Measurements from ENCODE around the gene DLX1.

DLX1 gene

DNA sequence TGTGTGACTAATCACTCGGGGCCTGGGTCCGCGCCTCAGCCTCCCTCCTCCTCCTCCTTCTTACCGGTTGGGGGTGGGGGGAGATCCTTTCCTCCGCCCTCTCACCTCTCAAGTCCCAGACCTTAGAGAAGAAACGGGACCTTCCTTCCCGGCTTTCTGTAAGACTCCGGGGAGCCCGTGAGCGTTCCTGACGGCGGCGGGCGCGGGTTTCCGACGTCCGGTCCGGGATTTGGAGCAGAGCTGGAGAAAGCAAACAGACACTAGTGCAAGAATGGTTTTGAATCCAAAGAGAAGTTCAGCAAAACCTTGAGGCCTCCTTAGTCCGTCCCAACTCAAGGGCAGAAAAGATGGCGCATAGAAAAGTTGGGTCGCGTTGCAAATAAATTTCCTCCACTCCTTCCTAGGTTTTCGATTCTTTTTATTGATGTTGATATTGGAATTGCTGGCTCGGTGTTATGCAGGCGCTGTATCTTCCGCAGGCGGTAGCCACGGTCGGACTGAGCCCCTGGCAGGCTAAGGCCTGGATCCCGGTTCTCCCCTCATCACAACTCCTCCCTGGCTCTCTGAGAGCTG lies 2.0 kb downstream of the DLX1 start:
- Mint-ChIP-seq H3K27ac (peak overlapping the region; percentile 82), H3K4me3 (peak overlapping the region; percentile 49), H3K9me3 (no peaks in the 10 kb centered on the region), H3K4me1 (peaks cover 63% of the 10 kb centered on the region), H3K36me3 (peaks cover 9% of the 10 kb centered on the region), H3K27me3 (peaks cover 97% of the 10 kb centered on the region)
- CTCF ChIA-PET, result interaction anchor here (0.9 to 1.0 kb wide), 2 partner anchors 10 to 19 kb away, joined by 3 read pairs; no protein-coding TSS in a partner anchor
- DNase-seq, result no peak

DNA sequence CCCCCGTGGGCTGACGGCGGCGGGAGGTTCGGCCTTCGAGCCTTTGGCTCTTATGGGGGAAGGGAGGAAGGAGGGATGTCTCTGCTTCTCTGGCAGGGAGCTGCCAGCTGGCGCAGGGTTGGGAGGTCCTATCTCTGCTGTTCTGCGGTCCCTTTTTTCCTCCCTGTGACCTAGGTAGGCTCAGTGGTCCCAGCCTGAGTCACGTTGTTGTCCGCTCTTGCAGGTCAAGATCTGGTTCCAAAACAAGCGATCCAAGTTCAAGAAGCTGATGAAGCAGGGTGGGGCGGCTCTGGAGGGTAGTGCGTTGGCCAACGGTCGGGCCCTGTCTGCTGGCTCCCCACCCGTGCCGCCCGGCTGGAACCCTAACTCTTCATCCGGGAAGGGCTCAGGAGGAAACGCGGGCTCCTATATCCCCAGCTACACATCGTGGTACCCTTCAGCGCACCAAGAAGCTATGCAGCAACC lies 2.5 kb downstream of the DLX1 start:
- H3K9me3 Mint-ChIP-seq, result no peaks in the 10 kb centered on the region

DNA sequence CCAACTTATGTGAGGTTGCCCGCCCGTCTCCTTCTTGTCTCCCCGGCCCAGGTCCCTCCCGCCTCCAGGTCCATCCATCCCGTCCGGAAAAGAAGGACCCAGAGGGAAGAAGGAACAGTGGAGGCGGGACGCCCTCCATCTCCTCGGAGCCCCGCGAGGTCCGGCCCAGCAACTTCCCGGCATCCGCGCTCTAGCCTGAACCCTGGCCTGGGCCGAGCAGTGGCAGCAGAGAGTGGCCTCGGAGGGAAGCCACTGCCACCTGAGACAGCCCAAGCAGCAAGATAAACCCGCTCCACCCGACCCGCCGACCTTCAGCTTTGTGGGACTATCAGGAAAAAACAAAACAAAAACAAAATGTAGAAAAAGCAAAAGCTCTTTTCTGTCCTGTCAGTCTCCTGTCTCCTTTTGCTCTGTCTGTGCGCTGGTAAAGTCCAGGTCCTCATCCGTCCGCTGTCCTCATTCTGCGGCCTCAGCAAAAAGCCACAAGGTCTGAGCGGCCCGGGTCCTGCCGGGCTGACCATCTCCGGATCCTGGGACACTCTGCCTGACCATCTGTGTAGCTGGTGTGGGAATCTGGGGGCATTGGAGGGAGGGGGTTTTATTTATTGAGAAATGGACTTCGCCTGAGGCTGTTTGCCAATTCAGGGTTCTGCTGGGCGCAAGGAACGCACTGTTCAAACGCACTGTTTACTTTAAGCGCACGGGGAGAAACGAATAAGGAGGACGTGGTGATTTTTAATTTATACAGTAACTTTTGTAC lies 3.1 kb downstream of the DLX1 start:
- Mint-ChIP-seq H3K27ac (peak overlapping the region; percentile 86), H3K4me3 (peak overlapping the region; percentile 49)

More for the DNA sequence above, 2.5 kb downstream of the DLX1 start:
- peak; percentile 20 for DNase-seq
- Mint-ChIP-seq H3K27ac (peak overlapping the region; percentile 82), H3K27me3 (peaks cover 97% of the 10 kb centered on the region), H3K4me1 (peaks cover 58% of the 10 kb centered on the region), H3K36me3 (peaks cover 9% of the 10 kb centered on the region), H3K4me3 (peak overlapping the region; percentile 49)
- CTCF ChIA-PET, result interaction anchor here (0.9 kb wide), 1 partner anchor 19 kb away, joined by 3 read pairs; no protein-coding TSS in a partner anchor

DNA sequence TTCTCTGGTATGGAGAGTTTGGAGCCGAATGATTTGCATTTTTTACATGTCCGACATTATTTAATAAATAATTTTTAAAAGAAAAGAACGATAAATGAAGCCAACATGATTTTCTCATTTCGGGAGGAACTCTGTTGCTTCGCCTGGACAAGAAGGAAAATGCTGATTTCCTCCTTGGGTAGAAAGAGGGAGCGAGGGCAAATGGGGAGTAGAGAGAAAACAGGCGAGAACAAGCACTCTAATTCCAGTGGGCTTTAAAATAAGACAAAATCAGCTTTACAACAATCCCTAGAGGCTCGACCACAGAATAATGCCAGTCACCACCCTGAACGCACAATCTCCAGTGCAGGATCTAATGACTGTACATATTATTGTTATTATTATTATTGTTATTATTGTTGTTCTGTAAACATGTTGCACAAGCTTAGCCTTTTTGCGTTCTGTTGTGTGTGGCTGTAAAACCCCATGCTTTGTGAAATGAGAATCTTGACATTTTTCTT lies 3.7 kb downstream of the DLX1 start:
- H3K4me1 Mint-ChIP-seq, result peaks cover 54% of the 10 kb centered on the region

More for the DNA sequence above, 3.1 kb downstream of the DLX1 start:
- H3K9me3 Mint-ChIP-seq, result no peaks in the 10 kb centered on the region
- CTCF ChIA-PET, result interaction anchor here (0.9 kb wide), 1 partner anchor 18 kb away, joined by 3 read pairs; no protein-coding TSS in a partner anchor
- peaks cover 97% of the 10 kb centered on the region for H3K27me3 Mint-ChIP-seq
- peak; percentile 22 for DNase-seq
- peaks cover 56% of the 10 kb centered on the region for H3K4me1 Mint-ChIP-seq
- H3K36me3 Mint-ChIP-seq, result peaks cover 9% of the 10 kb centered on the region

DNA sequence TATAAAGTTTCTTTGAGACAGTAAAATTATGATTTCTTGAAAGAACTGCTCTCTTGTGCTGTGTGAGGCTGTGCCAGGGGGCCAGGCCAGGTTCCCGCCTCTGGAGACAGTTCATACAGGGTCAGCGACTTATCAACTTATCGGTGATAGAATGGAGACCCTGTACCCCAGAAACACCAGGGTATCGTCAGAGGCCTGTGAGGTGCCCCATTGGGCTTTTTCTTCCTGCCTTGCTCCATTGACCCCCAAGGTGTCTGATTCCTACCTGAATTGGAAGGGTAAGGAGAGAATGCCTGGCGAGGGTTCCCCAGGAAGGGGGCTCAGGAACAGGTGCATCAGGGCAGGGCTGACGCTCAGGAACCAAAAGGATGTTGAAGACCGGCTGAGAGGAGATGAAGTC lies 4.3 kb downstream of the DLX1 start:
- CTCF ChIA-PET, result interaction anchor here (2.5 kb wide), 1 partner anchor 14 kb away, joined by 11 read pairs; no protein-coding TSS in a partner anchor
- DNase-seq, result no peak
- peak overlapping the region; percentile 62 for H3K27ac Mint-ChIP-seq
- no peaks in the 10 kb centered on the region for H3K9me3 Mint-ChIP-seq
- H3K4me3 Mint-ChIP-seq, result no peak overlapping the region
- peaks cover 51% of the 10 kb centered on the region for H3K4me1 Mint-ChIP-seq
- peaks cover 7% of the 10 kb centered on the region for H3K36me3 Mint-ChIP-seq
- H3K27me3 Mint-ChIP-seq, result peaks cover 97% of the 10 kb centered on the region

More for the DNA sequence above, 3.7 kb downstream of the DLX1 start:
- peaks cover 9% of the 10 kb centered on the region for H3K36me3 Mint-ChIP-seq
- no peaks in the 10 kb centered on the region for H3K9me3 Mint-ChIP-seq
- CTCF ChIA-PET, result no interaction called here
- peaks cover 97% of the 10 kb centered on the region for H3K27me3 Mint-ChIP-seq
- no peak overlapping the region for H3K4me3 Mint-ChIP-seq
- DNase-seq, result no peak
- H3K27ac Mint-ChIP-seq, result no peak overlapping the region

DNA sequence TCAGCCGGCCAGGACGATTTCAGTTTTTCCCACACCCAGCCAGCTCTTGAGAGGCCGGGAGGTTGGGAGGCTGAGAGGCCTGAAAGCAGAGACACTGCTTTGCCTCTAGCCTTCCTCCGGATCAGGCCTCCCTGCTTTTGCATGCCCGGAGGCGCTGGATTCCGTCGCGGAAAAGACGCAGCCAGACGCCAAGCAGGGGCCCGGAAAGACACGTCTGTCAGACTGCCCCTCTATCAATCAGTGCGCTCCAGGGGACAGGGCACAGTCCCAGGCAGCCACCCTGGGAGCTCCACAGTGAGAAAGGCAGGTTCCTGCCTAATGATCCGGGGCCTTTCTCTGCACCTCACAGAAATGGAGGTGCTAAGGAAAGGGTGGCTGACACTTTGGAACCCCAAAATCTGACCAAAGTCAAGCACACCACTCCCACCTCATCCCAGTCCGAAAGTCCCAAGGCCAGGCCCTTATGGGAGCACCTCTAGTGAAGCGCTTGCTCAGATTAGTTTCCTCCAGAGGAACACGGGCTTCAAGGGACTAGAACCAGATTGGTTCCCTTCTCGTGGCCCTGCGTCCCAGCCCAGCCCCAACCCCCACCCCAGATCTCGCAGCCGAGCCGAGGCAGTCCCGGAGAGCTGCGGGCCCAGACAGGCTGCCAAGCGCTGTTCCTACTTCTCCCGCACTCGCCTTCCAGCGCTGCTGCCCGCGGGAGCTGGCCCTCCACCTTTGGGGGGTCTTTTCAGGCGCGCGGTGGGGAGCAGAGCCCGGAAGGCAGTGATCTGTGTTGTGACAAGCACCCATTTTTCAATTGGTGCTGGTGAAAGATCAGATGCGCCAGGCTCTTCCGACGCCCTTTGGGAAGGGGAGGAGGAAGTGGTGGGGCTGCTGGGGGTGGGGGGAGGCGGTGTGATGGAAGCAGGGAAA lies 5.0 kb downstream of the DLX1 start:
- Mint-ChIP-seq H3K4me3 (peak overlapping the region; percentile 5), H3K27me3 (peaks cover 97% of the 10 kb centered on the region), H3K27ac (peak overlapping the region; percentile 69), H3K4me1 (peaks cover 48% of the 10 kb centered on the region), H3K9me3 (no peaks in the 10 kb centered on the region), H3K36me3 (peaks cover 7% of the 10 kb centered on the region)
- DNase-seq, result no peak
- CTCF ChIA-PET, result interaction anchor here (0.9 to 2.5 kb wide), 3 partner anchors 8 to 16 kb away, joined by 3 to 11 read pairs (median 8); no protein-coding TSS in a partner anchor

DNA sequence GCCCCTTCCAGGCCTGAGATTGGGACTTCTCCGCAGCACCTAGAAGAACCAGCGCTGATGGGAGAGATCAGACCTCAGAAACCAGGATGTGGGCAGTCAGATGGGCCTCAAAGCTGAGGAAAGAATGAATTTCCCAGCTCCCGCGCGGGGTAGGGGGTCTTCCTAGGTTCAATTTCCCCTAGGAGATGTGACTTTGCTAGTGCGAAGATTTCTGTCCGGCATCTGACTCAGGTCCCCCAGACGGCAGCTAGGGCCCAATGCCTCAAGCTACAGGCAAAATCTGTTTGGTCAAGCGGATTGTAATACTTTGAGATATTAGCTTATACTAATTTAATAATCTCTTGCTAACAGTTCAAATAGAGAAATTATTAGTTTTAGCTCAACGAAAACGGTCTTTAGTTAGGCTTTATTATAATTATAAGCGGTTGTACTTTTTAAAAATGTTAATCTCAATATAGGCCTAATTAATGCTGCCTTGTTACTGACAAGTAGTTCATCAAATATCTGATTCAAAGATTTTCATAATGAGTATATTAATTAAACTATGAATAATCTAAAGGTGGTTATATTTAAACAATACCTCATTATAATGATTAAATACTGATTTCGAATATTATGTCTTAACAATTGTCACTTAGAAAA lies 5.8 kb downstream of the DLX1 start:
- no peak overlapping the region for H3K27ac Mint-ChIP-seq
- CTCF ChIA-PET, result interaction anchor here (0.9 to 2.5 kb wide), 4 partner anchors 9 to 16 kb away, joined by 3 to 11 read pairs (median 6); no protein-coding TSS in a partner anchor
- H3K27me3 Mint-ChIP-seq, result peaks cover 97% of the 10 kb centered on the region
- peaks cover 5% of the 10 kb centered on the region for H3K36me3 Mint-ChIP-seq
- H3K9me3 Mint-ChIP-seq, result no peaks in the 10 kb centered on the region
- H3K4me3 Mint-ChIP-seq, result no peak overlapping the region
- peaks cover 50% of the 10 kb centered on the region for H3K4me1 Mint-ChIP-seq
- DNase-seq, result no peak

DNA sequence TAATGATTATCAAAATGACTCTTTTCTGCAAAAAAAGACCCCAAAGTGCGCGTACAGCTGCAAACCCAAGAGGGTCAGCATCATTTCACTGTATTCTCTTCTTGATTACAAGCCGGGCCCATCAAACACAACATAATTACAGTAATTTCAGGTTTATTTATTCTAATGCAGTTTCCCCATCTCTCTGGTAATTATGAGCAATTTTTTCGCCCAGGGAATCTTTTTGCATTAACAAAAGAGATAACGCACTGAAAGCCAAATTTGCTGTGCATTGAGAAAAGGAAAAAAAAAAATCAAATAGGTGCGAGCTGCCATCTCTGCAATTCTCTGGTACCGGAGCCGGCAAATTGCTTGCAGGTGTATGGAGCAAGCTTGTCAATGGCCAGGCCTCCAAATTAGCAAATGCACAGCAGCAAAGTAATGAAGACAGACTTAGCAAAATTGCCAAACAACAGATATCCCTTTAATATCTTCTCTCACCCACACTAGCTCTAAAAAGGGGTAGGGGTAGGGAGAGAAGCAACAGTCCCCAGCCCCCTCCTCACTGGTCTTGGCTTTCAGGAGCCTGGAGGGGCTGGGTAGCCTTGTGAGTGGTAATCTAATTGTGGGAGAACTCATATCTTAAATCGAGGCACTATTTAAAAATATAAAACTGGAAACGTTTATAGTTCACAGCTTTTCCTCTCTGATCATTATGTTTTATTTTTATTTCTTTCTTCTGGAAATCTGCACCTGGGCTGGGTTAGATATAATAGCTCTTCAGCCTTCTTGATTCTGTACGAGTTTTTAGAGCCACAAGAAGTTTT lies 6.7 kb downstream of the DLX1 start:
- CTCF ChIA-PET, result interaction anchor here (1.1 to 2.5 kb wide), 3 partner anchors 9 to 15 kb away, joined by 3 to 11 read pairs (median 8); no protein-coding TSS in a partner anchor
- DNase-seq, result no peak
- Mint-ChIP-seq H3K36me3 (peaks cover 5% of the 10 kb centered on the region), H3K4me1 (peaks cover 47% of the 10 kb centered on the region), H3K9me3 (no peaks in the 10 kb centered on the region), H3K27me3 (peaks cover 97% of the 10 kb centered on the region), H3K27ac (peak overlapping the region; percentile 34), H3K4me3 (no peak overlapping the region)

DNA sequence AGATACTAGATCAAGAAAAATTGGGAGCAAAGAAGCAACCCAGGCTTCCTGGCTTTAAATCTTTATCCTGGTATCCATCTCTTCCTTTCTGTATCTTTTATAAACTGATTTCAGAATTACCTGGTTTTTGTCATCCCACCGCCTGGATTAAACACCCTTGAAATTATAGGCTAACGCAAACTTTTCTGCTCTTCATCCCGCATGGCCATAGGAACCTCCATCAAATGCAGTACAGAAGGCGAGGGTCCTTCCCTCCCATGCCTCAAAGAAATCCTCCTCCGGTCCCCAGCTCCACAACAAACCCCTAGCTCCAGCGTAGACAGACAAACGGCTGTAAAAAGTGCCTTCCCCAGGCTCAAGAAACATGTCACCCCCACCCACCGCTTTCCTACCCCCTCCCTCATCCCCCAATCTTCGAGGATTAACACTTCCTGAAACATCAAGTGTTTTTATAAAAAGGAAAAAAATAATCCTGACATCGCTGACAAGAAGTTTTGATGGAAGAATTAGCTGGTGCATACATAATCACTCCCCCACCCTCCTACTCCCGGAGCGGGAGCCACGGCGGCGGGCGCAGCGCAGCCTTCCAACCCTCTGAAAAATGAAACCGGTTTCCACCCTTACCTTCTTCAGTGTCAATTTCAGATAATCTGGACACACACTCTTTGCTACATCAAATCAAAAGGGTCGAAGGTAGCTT lies 7.6 kb downstream of the DLX1 start:
- H3K27ac Mint-ChIP-seq, result no peak overlapping the region
- peaks cover 5% of the 10 kb centered on the region for H3K36me3 Mint-ChIP-seq
- peaks cover 44% of the 10 kb centered on the region for H3K4me1 Mint-ChIP-seq
- H3K4me3 Mint-ChIP-seq, result peak overlapping the region; percentile 33
- CTCF ChIA-PET, result interaction anchor here (2.4 kb wide), 1 partner anchor 14 kb away, joined by 8 read pairs; no protein-coding TSS in a partner anchor
- no peak for DNase-seq
- H3K9me3 Mint-ChIP-seq, result no peaks in the 10 kb centered on the region
- peaks cover 97% of the 10 kb centered on the region for H3K27me3 Mint-ChIP-seq

DNA sequence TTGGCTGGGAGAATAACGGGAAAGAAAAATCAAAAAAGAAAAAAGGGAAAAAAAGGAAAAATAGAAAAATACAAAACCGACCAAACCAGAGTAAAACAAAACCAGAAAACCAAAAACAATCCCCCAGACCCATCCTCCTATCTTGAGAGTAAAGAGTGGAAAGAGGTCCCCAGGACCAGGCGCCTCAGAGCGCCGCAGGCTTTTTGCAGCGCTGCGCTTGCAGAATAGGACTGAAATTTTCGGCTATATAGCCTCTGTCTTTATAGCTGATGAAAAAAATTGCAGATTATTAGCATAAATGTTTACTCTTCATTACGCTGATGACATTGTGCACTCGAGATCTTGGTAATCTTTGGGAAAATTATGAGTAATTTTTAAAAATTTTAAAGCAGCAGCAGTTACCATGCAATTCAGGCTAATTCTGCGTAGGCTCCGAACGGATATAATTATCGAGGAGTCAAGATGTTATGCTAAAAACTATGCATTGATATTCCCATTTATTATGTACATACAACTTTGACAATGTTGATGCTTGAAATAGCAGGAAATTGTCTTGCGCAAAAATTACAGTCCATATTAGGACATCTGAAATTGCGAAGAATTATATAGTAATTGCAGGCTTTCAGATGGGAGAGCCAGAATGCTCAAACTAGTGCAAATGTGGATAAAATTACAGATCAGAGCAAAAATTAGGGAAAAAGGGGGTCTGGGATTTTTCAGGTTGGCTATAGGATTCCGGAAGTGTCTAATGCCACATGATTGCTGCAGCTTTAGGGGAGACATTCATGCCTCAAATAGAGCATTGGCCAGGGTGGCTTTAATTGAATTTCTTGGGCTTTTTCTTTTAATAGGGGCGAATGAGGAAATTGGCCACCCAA lies 8.3 kb downstream of the DLX1 start:
- Mint-ChIP-seq H3K36me3 (peaks cover 3% of the 10 kb centered on the region), H3K4me1 (peaks cover 40% of the 10 kb centered on the region), H3K27me3 (peaks cover 97% of the 10 kb centered on the region), H3K4me3 (peak overlapping the region; percentile 40), H3K9me3 (no peaks in the 10 kb centered on the region), H3K27ac (peak overlapping the region; percentile 16)
- DNase-seq, result no peak
- CTCF ChIA-PET, result no interaction called here

DNA sequence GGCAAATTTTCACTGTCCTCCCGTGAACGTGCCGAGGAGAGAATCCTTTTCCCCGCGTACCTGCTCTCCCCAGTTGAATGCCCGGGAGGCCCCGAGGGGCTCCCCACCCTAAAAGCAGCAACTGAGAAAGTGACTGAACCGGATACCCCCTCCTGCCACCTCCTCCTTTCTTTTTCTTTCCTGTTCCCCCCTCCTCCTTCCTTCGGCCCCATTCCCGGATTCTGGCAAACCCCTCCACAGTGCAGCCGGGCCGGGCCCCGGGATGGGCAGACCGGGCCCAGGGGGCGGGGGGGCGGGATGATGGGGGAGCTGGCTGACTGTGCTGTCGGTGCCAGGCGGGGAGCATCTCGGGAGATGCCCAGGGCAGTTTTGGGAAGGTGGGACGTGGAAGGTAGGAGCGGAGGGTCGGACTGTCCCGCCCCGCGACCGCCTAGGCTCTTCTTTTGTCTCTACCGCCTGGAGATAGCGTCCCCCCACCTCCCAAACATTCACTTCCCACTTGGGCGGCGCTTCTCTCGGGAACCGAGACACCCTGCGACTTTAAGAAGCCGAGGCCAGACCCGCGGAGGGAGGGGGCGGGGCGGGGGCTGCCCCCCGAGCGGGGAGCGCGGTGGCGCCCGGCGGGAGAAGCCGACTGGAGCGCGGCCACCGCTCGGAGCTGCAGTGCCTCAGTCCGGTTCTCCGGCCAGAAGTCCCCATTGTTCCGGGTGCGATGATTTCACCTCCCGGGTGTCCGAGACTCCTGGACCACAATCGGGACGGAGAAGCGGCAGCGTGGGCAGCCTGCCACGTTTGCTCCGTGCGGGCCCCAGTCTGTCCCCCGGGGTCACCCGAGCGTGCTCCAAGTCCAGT lies 9.2 kb downstream of the DLX1 start:
- Mint-ChIP-seq H3K4me1 (peaks cover 41% of the 10 kb centered on the region), H3K9me3 (no peaks in the 10 kb centered on the region), H3K36me3 (peaks cover 3% of the 10 kb centered on the region), H3K4me3 (peak overlapping the region; percentile 40), H3K27me3 (peaks cover 97% of the 10 kb centered on the region), H3K27ac (peak overlapping the region; percentile 16)
- DNase-seq, result no peak
- CTCF ChIA-PET, result interaction anchor here (1.1 to 2.5 kb wide), 3 partner anchors 9 to 386 kb away, joined by 3 to 11 read pairs (median 6); partner anchors contain the start of gene DLX1
